ENCODE data around the gene VPS13D.
"Not testable (repeated sequence)": the region's sequence is repeated elsewhere in the genome, so short reads cannot be mapped to it uniquely, and the experiment has no call there.

VPS13D gene

GRCh38 chr1:12201352-12202189 lies 28.3 kb upstream of the VPS13D start:
- DNase-seq (ENCODE audit: low spot score) = no peak

- DNase-seq (ENCODE audit: low spot score) = no peak
Observed at GRCh38 chr1:12202190-12202497, 27.7 kb upstream of the VPS13D start.

- no peak for DNase-seq (ENCODE audit: low spot score)
Observed at GRCh38 chr1:12202577-12202976, 27.3 kb upstream of the VPS13D start.

GRCh38 chr1:12203216-12204007 lies 26.4 kb upstream of the VPS13D start:
- DNase-seq (ENCODE audit: low spot score) = no peak

GRCh38 chr1:12204140-12204539 lies 25.7 kb upstream of the VPS13D start:
- DNase-seq (ENCODE audit: low spot score) = no peak

GRCh38 chr1:12204754-12205658 lies 24.8 kb upstream of the VPS13D start:
- no peak for DNase-seq (ENCODE audit: low spot score)

- no peak for DNase-seq (ENCODE audit: low spot score)
Observed at GRCh38 chr1:12206238-12206637, 23.6 kb upstream of the VPS13D start.

- DNase-seq (ENCODE audit: low spot score) = no peak
Observed at GRCh38 chr1:12206792-12207424, 22.9 kb upstream of the VPS13D start.

- DNase-seq (ENCODE audit: low spot score) = no peak
Observed at GRCh38 chr1:12208271-12208670, 21.6 kb upstream of the VPS13D start.

GRCh38 chr1:12208764-12209494 lies 20.9 kb upstream of the VPS13D start:
- DNase-seq (ENCODE audit: low spot score) = peak; percentile 90

GRCh38 chr1:12209495-12209832 lies 20.4 kb upstream of the VPS13D start:
- no peak for DNase-seq (ENCODE audit: low spot score)

- no peak for DNase-seq (ENCODE audit: low spot score)
Observed at GRCh38 chr1:12215118-12215961, 14.5 kb upstream of the VPS13D start.

- no peak for DNase-seq (ENCODE audit: low spot score)
Observed at GRCh38 chr1:12219800-12220199, 10.0 kb upstream of the VPS13D start.

- DNase-seq (ENCODE audit: low spot score) = no peak
Observed at GRCh38 chr1:12220890-12221289, 8.9 kb upstream of the VPS13D start.

- not testable (repeated sequence) for DNase-seq (ENCODE audit: low spot score)
Observed at GRCh38 chr1:12222700-12223099, 7.1 kb upstream of the VPS13D start.

GRCh38 chr1:12224092-12224491 lies 5.7 kb upstream of the VPS13D start:
- DNase-seq (ENCODE audit: low spot score) = not testable (repeated sequence)

GRCh38 chr1:12228979-12229378 lies 851 bp upstream of the VPS13D start:
- no peak for DNase-seq (ENCODE audit: low spot score)

GRCh38 chr1:12229386-12229834 lies 420 bp upstream of the VPS13D start:
- no peak for DNase-seq (ENCODE audit: low spot score)

GRCh38 chr1:12230549-12231275 lies 882 bp downstream of the VPS13D start:
- DNase-seq (ENCODE audit: low spot score) = peak; percentile 41

GRCh38 chr1:12231276-12231595 lies 1.4 kb downstream of the VPS13D start:
- DNase-seq (ENCODE audit: low spot score) = peak; percentile 35
